OCI-LY7 (cell line): ENCODE results near the gene CMTM6. TPM values are rescaled to one million over a fixed set of nuclear protein-coding genes. Genes with fewer than 3 reads are reported as not detected.

Experiments used
- BruUV-seq: library from RNA; stranded (reverse); fragments of 400-500 nt; replicated peaks from 2 replicates; lab custom pipeline; 2021; lab: Mats Ljungman, UMichigan
- CTCF ChIA-PET: fragments of 300-600 bp; sonication (Branson Sonifier 250); formaldehyde crosslinking; loops from one replicate; lab custom pipeline; 2022; ENCODE audit warnings: antibody characterized with exemption; ENCODE audit not compliant: unreplicated experiment; lab: Charles Lee
- POLR2A ChIA-PET: fragments of 300-600 bp; sonication (Branson Sonifier 250); formaldehyde crosslinking; loops from one replicate; lab custom pipeline; 2022; ENCODE audit warnings: antibody characterized with exemption; lab: Charles Lee
- DNase-seq: peaks from one replicate; pipeline ENCODE4 v3.0.0-alpha.2; 2015; ENCODE audit warnings: low spot score
- H2AFZ ChIP-seq: fragments of 200-600 bp; sonication (generic), shearing (Covaris generic); 2 replicates; pipeline ENCODE4 v1.6.1; 2014; ENCODE audit warnings: mild to moderate bottlenecking, antibody characterized with exemption, low read length, moderate library complexity
- H3K27ac ChIP-seq: fragments of 200-600 bp; sonication (generic); 2 replicates; pipeline ENCODE4 v1.5.1; 2014; ENCODE audit warnings: mixed run types, low read depth, mild to moderate bottlenecking, moderate library complexity, low read length, inconsistent platforms; ENCODE audit not compliant: poor library complexity, severe bottlenecking
- H3K36me3 ChIP-seq: fragments of 200-600 bp; sonication (generic); 2 replicates; pipeline ENCODE4 v1.6.1; 2014; ENCODE audit warnings: mild to moderate bottlenecking, antibody characterized with exemption, low read length, moderate library complexity, mixed read lengths; ENCODE audit not compliant: insufficient read depth
- H3K4me1 ChIP-seq: fragments of 200-600 bp; sonication (generic); 2 replicates; pipeline ENCODE4 v1.5.1; 2014; ENCODE audit warnings: mild to moderate bottlenecking, low read length; ENCODE audit not compliant: insufficient read depth, poor library complexity, severe bottlenecking
- H3K4me2 ChIP-seq: fragments of 200-600 bp; sonication (generic); 2 replicates; pipeline ENCODE4 v1.6.1; 2014; ENCODE audit warnings: mild to moderate bottlenecking, low read length
- H3K4me3 ChIP-seq: fragments of 200-600 bp; sonication (generic); 2 replicates; pipeline ENCODE4 v1.5.1; 2014; ENCODE audit warnings: mild to moderate bottlenecking, low read depth, low read length; ENCODE audit not compliant: poor library complexity, severe bottlenecking
- H3K79me2 ChIP-seq: fragments of 200-600 bp; sonication (generic); 2 replicates; pipeline ENCODE4 v1.6.1; 2016; ENCODE audit warnings: low read depth, mild to moderate bottlenecking, low read length, moderate library complexity, mixed read lengths; ENCODE audit not compliant: insufficient read depth
- H3K9me2 ChIP-seq: fragments of 200-600 bp; sonication (generic); 2 replicates; pipeline ENCODE4 v1.6.1; 2016; ENCODE audit warnings: mild to moderate bottlenecking, low read length, mixed read lengths; ENCODE audit not compliant: insufficient read depth
- H3K9me3 ChIP-seq: fragments of 200-600 bp; sonication (generic); 2 replicates; pipeline ENCODE4 v1.6.1; 2014; ENCODE audit warnings: mild to moderate bottlenecking, mixed run types, low read length, mixed read lengths
- H4K20me1 ChIP-seq: fragments of 200-600 bp; sonication (generic); 2 replicates; pipeline ENCODE4 v1.6.1; 2014; ENCODE audit warnings: mild to moderate bottlenecking, antibody characterized with exemption, low read length, moderate library complexity, mixed read lengths; ENCODE audit not compliant: insufficient read depth
- CTCF ChIP-seq: fragments of 200-600 bp; sonication (generic); conservative IDR thresholded peaks from 2 replicates; pipeline ENCODE4 v1.5.1; 2014; ENCODE audit warnings: mild to moderate bottlenecking, antibody characterized with exemption, low read length, moderate library complexity, mixed read lengths
- EZH2phosphoT487 ChIP-seq: fragments of 200-600 bp; sonication (generic); IDR thresholded peaks from 2 replicates; pipeline ENCODE4 v1.6.1; 2018; ENCODE audit warnings: low read depth, borderline replicate concordance, mild to moderate bottlenecking, mixed run types, antibody characterized with exemption, low read length, moderate library complexity, mixed read lengths
- intact Hi-C: fragments of 100-400 bp; cut with micrococcal nuclease; formaldehyde crosslinking; loops from one replicate; pipeline ENCODE4 v1.10.0; 2022; ENCODE audit not compliant: unreplicated experiment
- total RNA-seq, 2 experiments: library from RNA; depleted of rRNA in 1 of 2; stranded (reverse); fragments of >200 nt in 1 of 2; shearing (Covaris generic) in 1 of 2; gene quantifications; 2 replicates each; pipeline ENCODE4 v1.2.3, GENCODE V29; 2014 to 2022

Gene CMTM6
- total RNA-seq, 2 experiments from 2014 or later: 26.2 to 36.0 TPM

- CTCF ChIA-PET: no interaction called here
- intact Hi-C loops: no loop called here
- H3K9me2 ChIP-seq: no peaks in the 10 kb centered on the region
- H2AFZ ChIP-seq: no peak overlapping the region
- no peaks in the 10 kb centered on the region for H4K20me1 ChIP-seq
- TF ChIP-seq CTCF (no peak), EZH2phosphoT487 (no peak)
- H3K4me2 ChIP-seq: no peak overlapping the region
- H3K36me3 ChIP-seq: no peaks in the 10 kb centered on the region; the same call in 1 of the 2 replicates
- no peaks in the 10 kb centered on the region for H3K9me3 ChIP-seq
- POLR2A ChIA-PET: no interaction called here
- H3K4me3 ChIP-seq: no peak overlapping the region
- no peaks in the 10 kb centered on the region for H3K79me2 ChIP-seq
- no peak for DNase-seq
- H3K4me1 ChIP-seq: peaks cover 9% of the 10 kb centered on the region
- H3K27ac ChIP-seq: no peak overlapping the region
- no TSS peak for BruUV-seq
Measured at GRCh38 chr3:32471246-32471645, 31.4 kb downstream of the CMTM6 start.

- no TSS peak for BruUV-seq
- no peaks in the 10 kb centered on the region for H3K79me2 ChIP-seq
- ChIA-PET POLR2A (interaction anchor here (0.5 to 1.0 kb wide), 3 partner anchors 31 to 652 kb away, joined by 3 to 8 read pairs (median 5); no protein-coding TSS in a partner anchor), CTCF (interaction anchor here (0.9 kb wide), 1 partner anchor 96 kb away, joined by 3 read pairs; no protein-coding TSS in a partner anchor)
- H4K20me1 ChIP-seq: no peaks in the 10 kb centered on the region
- no peaks in the 10 kb centered on the region; the same call in 1 of the 2 replicates for H3K36me3 ChIP-seq
- intact Hi-C loops: no loop called here
- no peak for TF ChIP-seq EZH2phosphoT487
- no peak for TF ChIP-seq CTCF
- no peak for DNase-seq
- peaks cover 9% of the 10 kb centered on the region for H3K4me1 ChIP-seq
- no peaks in the 10 kb centered on the region for H3K9me2 ChIP-seq
- H3K27ac ChIP-seq: no peak overlapping the region
- H2AFZ ChIP-seq: no peak overlapping the region
- H3K4me2 ChIP-seq: no peak overlapping the region
- H3K9me3 ChIP-seq: no peaks in the 10 kb centered on the region
- H3K4me3 ChIP-seq: no peak overlapping the region
Measured at GRCh38 chr3:32470362-32470761, 32.3 kb downstream of the CMTM6 start.

GRCh38 chr3:32469151-32469874 lies 33.3 kb downstream of the CMTM6 start:
- BruUV-seq: no TSS peak
- Histone ChIP-seq H3K4me1 (peaks cover 9% of the 10 kb centered on the region), H3K9me3 (no peaks in the 10 kb centered on the region), H3K9me2 (no peaks in the 10 kb centered on the region), H2AFZ (no peak overlapping the region), H3K4me3 (no peak overlapping the region), H4K20me1 (no peaks in the 10 kb centered on the region), H3K4me2 (peak overlapping the region; percentile 18; the same call in 1 of the 2 replicates), H3K79me2 (no peaks in the 10 kb centered on the region), H3K27ac (no peak overlapping the region), H3K36me3 (no peaks in the 10 kb centered on the region; the same call in 1 of the 2 replicates)
- intact Hi-C loops: loop anchor here (5.0 kb wide), 1 partner anchor 292 kb away; no protein-coding TSS in a partner anchor
- DNase-seq: no peak
- CTCF ChIA-PET: no interaction called here
- TF ChIP-seq CTCF: no peak
- TF ChIP-seq EZH2phosphoT487: no peak
- POLR2A ChIA-PET: interaction anchor here (1.0 kb wide), 1 partner anchor 30 kb away, joined by 3 read pairs; no protein-coding TSS in a partner anchor
